Stimulated activated CD8-positive, alpha-beta memory T cell treated with anti-CD3 and anti-CD28 coated beads, Interleukin-15, amount 100 ng/mL, for 24 hours (primary cell): Measurements from ENCODE around the gene PRMT5.
"Not testable (repeated sequence)": the region's sequence is repeated elsewhere in the genome, so short reads cannot be mapped to it uniquely, and the experiment has no call there.

ENCODE experiments used
- DNase-seq: peaks from one replicate; pipeline ENCODE4 v3.0.0-alpha.2; 2020; ENCODE audit warnings: low read depth

The PRMT5 gene

DNA sequence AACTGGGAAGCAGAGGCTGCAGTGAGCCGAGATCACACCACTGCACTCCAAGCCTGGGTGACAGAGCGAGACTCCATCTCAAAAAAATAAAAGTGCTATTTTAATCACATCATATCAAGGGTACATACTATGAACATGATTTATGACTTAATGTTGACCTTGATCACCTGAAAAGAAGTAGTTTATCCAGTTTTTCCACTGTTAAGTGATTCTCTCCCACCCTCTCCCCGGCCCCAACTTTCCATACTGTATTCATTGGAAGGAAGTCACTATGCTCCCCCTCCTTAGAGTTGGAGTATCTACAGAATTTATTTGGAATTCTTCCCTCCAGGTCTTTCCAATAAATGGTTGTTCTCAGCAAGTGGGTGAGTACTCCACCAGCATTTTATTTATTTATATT, 3.0 kb upstream of the PRMT5 start:
- DNase-seq: no peak

DNA sequence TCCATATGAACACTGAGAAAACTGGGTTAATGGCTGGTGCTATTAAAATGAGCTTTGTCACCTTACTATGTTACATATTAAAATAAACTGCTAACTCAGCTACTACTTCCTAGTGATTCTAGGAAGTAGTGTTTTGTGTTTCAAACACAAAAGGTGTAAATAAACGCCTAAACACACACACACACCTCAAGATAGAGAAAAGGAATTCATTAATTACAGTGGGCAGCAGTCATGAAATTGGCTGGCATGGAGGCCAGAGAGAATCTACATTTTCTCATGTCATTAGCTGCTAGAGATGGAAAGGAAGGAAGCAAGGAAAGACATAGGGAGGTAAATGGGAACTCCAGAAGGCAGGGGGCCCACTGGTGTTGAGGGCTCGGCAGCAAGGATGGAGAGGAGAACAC, 787 bp upstream of the PRMT5 start:
- DNase-seq: no peak

DNA sequence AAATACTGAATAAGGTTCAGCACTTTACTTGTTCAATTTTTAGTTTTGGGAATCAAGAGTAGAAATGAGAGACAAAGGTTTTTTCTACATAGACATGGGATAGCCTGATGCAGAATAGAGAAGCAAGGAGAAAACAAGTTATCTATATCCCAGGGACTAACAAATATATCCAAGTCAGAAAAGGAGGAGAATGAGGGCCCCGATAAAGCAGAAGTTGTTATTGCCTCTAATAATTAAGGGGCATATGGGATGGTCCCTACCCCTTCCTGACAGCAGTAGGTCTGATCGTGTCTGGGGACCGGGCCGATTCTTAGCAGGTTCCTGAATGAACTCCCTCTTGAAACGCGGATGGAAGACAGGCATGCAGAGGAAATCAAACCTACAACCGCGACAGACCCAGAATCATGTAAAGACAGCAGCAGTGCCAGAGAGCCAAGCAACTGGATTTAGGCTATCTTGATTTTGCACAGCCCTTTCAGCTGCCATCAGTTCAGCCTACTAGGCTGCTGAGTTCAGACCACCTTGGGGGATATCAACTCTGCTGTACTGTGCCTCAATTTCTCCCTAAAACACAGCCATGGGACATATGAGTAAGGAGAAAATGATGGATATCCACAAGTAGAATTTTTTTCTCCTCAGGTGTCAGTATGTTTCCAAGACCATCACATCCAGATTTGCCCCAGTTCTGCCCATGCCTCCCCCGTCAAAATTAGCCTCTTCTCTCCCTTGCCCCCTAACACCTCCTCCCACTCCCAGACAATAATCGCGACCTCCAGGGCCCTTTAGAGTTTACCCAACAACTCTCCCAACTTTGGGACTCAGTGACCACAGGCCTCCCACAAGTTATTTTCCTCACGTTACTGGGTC, 706 bp downstream of the PRMT5 start:
- no peak for DNase-seq

DNA sequence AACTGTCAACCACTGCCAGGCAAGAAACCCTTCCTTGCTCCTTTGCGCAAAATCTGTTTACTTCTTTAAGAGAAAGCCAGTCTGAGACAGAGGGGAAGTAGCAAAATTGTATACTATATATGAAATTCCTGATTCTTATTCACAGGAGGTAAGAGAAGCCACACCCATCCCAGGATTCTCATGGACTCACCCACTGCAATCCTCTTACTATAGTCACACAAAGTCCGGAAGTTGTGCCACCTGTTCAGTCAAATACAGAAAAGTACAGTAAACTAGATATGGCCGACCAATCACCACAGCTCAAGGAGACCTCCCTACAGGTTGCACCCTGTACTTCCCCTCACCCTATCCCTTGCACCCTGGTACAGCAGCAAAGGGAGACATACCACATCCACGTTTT, 2.9 kb downstream of the PRMT5 start:
- DNase-seq: no peak

DNA sequence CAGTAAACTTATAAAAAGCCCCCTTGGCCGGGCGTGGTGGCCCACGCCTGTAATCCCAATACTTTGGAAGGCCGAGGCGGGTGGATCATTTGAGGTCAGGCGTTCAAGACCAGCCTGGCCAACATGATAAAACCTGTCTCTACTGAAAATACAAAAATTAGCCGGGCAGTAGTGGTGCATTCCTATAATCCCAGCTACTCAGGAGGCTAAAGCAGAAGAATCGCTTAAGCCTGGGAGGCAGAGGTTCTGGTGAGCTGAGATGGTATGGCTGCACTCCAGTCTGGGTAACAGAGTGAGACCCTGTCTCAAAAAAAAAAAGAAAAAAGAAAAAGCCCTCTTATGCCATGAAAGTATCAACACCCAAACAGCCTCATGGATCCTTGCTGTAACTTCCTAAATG, 3.7 kb downstream of the PRMT5 start:
- no peak for DNase-seq

GRCh38 chr14:22923746-22924145, 5.4 kb downstream of the PRMT5 start:
- no peak for DNase-seq

DNA sequence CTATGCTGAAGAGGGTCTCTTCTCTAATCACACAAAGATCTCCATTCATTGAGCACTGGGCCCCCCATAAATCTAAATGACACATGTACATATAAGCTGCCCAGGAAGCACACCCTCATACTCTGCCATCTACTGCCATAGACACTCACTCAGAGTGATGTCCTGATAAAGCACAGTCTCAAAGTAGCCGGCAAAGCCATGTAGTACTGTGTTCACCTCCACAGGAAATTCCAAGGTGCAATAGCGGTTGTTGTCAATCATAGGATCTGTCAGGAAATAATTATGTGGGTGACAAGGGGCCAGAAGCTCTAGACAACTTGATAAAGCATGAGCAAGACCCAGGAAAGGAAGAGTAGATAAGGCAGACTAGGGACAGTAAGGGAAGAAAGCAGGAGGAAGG, 6.9 kb downstream of the PRMT5 start:
- DNase-seq: no peak

DNA sequence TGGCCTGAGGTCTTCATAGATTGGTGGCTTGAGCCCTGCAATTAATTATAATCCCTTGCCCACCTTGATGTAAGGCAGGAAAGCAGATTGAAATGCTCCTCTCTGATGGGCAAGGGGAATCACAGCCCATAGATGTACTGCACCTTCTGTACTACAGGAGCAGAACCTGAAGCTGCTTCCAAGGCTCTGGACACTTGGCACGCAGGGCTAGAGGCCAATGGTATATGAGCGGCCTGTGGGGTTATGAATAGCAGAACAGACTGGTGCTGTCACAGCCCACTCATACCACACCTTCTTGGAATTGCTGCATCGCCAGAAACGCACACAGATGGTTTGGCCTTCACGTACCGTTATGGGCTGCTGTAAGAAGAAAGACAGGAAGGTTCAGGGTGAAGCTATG, 8.5 kb downstream of the PRMT5 start:
- DNase-seq: no peak

DNA sequence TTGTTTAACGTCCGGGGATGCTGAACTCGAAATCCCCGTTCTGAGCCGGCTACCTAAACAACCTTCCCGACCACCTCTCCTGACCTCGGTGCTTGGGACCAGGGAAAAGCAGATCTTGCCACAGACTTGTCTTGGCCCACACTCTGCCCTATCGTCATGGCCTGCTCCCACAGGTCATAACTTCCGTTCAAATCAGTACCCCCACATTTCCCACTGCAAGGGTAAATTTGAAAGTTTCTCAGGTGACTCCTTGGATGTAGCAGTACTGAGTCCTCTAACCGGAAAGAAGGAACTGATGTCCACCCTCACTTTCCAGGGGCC, 9.6 kb downstream of the PRMT5 start:
- no peak for DNase-seq

DNA sequence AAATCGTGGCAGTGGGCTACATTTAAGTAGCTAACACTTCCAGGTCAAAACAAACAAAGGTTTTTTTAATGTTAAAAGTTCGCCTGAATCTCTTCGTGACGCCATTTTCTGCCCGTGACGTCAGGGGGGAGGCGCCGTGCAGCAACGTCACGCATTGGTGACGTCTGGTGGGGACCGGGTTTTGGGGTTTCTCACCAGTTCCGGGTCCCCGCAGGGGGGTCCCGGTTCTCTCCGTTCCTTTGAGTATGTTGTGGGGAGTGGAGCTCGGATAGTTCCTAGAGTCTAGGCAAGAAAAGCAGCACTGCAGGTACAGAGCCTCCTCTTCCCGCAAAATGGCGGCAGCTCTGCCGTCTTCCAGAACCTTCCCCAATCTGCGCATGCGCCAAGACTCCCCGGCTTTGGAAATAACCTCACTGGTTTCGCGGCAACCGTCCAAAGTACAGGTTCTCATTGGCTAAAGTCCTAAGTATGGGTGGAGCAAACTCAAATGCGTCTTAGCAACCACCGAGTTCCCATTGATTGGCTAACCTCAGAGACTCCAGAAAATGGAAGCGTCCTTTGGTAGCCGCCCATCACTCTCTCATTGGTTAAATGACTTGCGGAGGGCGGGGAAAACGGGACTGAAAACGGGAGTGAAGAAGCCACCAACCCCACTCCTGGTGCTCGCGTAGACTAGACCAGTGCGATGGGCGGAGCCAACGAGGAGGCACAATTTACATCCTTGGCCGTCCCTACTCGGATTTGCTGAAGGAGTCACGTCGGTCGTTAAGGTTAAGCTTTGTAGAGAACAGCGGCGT, 10.2 kb downstream of the PRMT5 start, which contains the start of gene RBM23:
Gene RBM23, minus strand, starts transcription at position 346 of the 797 bp plus-strand sequence.
- DNase-seq: peak; percentile 98

DNA sequence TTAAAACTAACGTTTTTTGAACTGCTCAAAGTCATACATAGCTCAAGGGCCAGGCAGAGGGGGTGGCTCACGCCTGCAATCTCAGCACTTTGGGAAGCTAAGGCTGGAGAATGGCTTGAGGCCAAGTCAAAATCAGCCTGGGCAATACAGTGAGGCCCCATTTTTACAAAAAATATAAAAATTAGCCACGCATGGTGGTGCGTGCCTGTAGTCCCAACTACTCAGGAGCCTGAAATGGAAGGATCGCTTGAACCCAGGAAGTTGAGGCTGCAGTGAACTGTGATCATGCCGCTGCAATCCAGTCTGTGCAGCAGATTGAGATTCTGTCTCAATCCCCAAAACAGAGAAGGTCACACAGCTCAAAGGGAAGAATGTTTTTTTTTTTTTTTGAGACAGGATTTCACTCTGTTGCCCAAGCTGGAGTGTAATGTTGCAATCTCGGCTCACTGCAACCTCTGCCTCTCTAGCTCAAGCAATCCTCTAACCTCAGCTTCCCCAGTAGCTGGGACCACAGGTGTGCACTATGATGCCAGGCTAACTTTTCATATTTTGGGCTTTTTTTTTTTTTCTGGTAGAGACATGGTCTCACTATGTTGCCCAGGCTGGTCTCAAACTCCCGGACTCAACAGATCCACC, 13.2 kb downstream of the PRMT5 start:
- DNase-seq: no peak

- DNase-seq: not testable (repeated sequence)
Measured at GRCh38 chr14:22914836-22915235, 14.3 kb downstream of the PRMT5 start.

DNA sequence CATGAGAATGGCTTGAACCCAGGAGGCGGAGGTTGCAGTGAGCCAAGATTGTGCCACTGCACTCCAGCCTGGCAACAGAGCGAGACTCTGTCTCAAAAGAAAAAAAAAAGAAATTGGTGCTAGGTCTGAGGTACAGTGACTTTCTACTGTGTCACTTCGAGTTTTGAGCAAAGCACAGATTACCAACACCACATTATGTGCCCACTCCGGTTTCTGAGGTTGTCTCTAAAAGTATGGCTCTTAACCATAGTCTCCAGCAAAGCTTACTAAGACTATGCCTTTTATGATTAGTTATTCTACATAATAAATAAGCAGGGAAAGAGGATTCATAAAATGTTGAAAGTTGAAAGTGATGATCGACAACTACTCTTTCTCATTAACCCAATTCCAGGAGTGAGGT, 18.3 kb downstream of the PRMT5 start:
- DNase-seq: no peak

DNA sequence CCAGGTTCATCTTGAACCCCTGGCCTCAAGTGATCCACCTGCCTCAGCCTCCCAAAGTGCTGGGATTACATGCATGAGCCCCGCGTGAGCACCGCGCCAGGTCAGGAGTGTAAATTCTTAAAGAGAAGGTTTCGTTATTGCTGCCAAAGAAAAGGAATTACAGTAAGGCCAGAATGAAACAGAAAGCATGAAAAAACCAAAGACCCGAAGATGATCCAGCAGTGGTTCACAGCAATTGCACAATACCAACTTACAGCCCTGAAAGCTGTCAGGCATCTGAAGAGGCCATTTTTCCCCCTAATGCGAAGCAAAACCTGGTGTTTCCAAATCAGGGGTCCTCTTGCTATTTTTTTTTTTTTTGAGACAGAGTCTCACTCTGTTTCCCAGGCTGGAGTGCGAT, 20.6 kb downstream of the PRMT5 start:
- no peak for DNase-seq

- DNase-seq: no peak
Measured at GRCh38 chr14:22907429-22907828, 21.7 kb downstream of the PRMT5 start.

- no peak for DNase-seq
Measured at GRCh38 chr14:22906073-22906472, 23.1 kb downstream of the PRMT5 start.

GRCh38 chr14:22905627-22906026, 23.5 kb downstream of the PRMT5 start:
- DNase-seq: no peak

- DNase-seq: no peak
Measured at GRCh38 chr14:22903742-22904087, 25.5 kb downstream of the PRMT5 start.

GRCh38 chr14:22901799-22902198, 27.4 kb downstream of the PRMT5 start:
- DNase-seq: no peak

DNA sequence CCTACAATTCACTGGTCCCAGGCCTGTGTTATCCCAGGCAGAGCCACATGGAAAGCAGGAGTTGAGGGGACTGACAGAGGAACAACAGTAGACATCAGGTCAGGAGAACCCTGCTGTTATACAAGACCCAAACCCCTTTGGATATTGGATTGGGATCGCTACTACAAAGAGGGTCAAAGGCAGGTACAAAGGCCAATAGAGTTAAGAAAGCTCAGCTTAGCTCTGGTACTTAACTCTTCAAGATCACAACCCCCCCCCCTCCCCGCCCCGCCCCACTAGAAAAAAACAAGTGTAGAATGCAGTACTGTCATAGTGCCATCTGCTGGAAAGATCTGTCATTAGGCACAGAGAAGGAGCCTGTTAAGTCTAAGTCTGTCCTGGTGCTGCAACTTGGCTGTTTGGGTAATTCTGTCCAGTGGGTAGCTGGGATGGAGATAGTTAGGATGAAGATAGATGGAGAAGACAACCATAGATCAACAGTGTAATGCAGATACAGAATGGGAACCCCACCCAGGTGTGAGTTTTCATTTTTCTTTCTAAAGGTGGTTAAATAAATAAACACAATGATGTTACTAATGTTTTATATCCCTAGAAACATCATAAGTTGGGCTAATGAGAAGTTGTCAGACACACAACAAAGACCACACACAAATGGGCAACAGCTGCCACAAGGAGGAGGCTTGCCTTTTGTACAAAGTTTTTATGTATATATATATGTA, 28.9 kb downstream of the PRMT5 start:
- DNase-seq: no peak

DNA sequence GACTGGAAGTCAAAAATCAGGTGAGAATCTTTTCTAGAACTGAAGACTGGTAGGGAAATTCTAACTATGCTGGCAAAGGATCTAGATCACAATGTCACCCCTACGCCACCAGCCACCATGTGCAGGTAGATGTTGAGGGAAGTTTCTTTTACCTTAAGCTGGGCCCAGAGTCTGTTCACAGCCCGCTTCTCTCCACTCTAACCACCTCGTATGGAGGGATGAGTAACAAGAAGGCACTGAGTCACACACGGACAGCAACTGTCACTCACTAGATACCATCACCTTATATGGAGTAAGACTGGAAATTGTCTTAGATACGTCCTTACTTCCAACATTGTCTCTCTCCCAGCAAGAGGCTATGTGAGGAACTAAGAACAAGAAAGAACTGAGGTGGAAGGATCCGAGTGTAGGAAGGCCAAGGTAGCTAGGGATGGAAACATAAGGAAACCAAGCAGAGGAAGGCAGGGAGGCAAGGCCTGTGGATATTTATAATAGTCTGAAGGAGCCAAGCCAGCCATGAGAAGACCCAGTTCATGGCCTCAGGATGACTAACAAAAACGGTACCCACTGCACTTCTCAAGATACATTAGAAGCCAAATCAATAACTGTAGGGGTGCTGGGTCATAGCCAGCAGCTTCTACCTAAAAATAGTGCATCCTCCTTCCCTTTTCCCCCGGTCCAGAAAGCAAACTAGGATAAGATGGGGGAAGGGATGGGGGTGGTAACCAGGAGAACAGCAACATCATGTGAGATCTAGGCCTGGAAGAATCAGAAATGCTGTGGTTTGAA, 30.7 kb downstream of the PRMT5 start:
- no peak for DNase-seq

DNA sequence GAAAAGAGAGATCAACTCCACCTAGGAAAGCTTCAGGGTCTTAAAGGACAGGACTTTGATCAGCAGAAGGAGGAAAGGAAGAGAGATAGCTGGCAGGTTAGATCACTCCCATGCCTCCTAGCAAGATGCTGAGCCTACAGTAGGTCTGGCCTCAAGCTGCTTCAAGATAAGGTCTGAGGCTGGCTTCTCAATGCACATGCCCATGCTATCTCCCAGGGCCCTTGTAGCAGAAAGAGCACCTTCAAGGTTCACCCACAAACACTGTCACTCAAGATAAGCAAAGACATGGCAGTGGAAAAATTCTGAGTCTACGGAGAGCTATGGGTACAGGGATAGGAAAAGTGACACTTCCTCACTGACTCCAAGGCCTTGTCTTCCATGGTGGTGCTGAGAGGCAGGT, 31.8 kb downstream of the PRMT5 start:
- no peak for DNase-seq
